ENCODE measurements around the gene ADAMTS5.

Gene ADAMTS5

GRCh38 chr21:26964170-26964778 lies 2.6 kb downstream of the ADAMTS5 start:
- H3K27me3 ChIP-seq (ENCODE audit: control insufficient read depth, insufficient read depth, low read length) = peaks cover 63% of the 10 kb centered on the region
- no peak overlapping the region for H3K4me3 ChIP-seq (ENCODE audit: low read depth, low read length)
- H3K4me1 ChIP-seq (ENCODE audit: control insufficient read depth, insufficient read depth, low read length) = no peaks in the 10 kb centered on the region
- no peaks in the 10 kb centered on the region for H3K9me3 ChIP-seq (ENCODE audit: control insufficient read depth, insufficient read depth, low read length)
- H3K9ac ChIP-seq (ENCODE audit: low read depth, low read length) = no peak overlapping the region
- H3K36me3 ChIP-seq (ENCODE audit: control insufficient read depth, insufficient read depth, low read length) = no peaks in the 10 kb centered on the region

DNA sequence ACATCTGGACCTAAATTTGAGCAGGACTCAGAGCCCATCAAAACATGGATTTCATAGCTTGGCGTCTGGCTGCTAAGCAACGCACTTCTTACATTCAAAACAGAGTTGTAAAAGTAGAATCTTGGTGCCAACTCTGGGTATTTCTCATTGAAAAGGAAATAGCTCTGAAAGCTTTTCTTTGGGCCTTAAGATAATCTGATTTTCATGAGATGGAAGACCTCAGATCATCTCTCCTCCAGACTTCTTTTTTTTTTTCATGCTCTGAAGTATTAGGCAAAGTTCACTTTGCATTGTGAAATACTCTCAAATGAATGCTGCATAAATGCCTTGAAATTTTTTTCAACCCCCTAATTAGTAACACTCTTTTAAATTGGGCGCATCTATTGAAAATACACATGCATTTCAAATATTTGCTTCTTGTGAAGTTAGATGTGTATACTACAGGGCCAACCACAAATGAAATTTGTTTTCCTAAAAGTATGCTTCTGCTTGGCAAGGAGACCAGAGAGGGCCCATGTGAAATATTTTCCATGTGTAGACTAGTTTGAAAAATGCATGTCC lies 4.2 kb downstream of the ADAMTS5 start:
- H3K9ac ChIP-seq (ENCODE audit: low read depth, low read length) = no peak overlapping the region

DNA sequence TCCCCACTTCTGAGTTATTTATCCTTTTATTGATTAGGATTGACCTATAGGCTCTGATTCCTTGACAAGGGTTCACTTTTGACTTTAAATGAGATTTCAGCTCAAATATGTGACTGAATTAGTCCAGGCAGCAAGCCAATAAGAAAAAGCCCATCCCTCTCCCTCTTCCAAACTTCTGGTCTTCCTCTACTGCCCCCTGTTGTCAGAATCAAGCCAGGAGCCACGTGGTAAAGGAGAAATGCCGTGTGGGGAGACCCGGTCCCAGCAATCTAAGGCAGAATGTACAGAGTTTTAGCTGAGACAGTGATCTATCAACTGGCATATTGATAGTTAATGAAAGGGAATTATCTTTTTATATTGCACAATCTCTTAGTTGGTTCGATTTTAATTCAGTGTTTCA lies 5.2 kb downstream of the ADAMTS5 start:
- Histone ChIP-seq H3K27me3 (ENCODE audit: control insufficient read depth, insufficient read depth, low read length) (peaks cover 38% of the 10 kb centered on the region), H3K9ac (ENCODE audit: low read depth, low read length) (no peak overlapping the region), H3K4me1 (ENCODE audit: control insufficient read depth, insufficient read depth, low read length) (no peaks in the 10 kb centered on the region), H3K4me3 (ENCODE audit: low read depth, low read length) (no peak overlapping the region), H3K36me3 (ENCODE audit: control insufficient read depth, insufficient read depth, low read length) (no peaks in the 10 kb centered on the region), H3K9me3 (ENCODE audit: control insufficient read depth, insufficient read depth, low read length) (no peaks in the 10 kb centered on the region)

More for the DNA sequence above, 4.2 kb downstream of the ADAMTS5 start:
- H3K4me3 ChIP-seq (ENCODE audit: low read depth, low read length) = no peak overlapping the region
- no peaks in the 10 kb centered on the region for H3K9me3 ChIP-seq (ENCODE audit: control insufficient read depth, insufficient read depth, low read length)
- H3K4me1 ChIP-seq (ENCODE audit: control insufficient read depth, insufficient read depth, low read length) = no peaks in the 10 kb centered on the region
- H3K36me3 ChIP-seq (ENCODE audit: control insufficient read depth, insufficient read depth, low read length) = no peaks in the 10 kb centered on the region
- peaks cover 48% of the 10 kb centered on the region for H3K27me3 ChIP-seq (ENCODE audit: control insufficient read depth, insufficient read depth, low read length)

GRCh38 chr21:26958788-26959187 lies 8.1 kb downstream of the ADAMTS5 start:
- Histone ChIP-seq H3K27me3 (ENCODE audit: control insufficient read depth, insufficient read depth, low read length) (peaks cover 12% of the 10 kb centered on the region), H3K4me1 (ENCODE audit: control insufficient read depth, insufficient read depth, low read length) (no peaks in the 10 kb centered on the region), H3K9ac (ENCODE audit: low read depth, low read length) (no peak overlapping the region), H3K9me3 (ENCODE audit: control insufficient read depth, insufficient read depth, low read length) (no peaks in the 10 kb centered on the region), H3K36me3 (ENCODE audit: control insufficient read depth, insufficient read depth, low read length) (no peaks in the 10 kb centered on the region), H3K4me3 (ENCODE audit: low read depth, low read length) (no peak overlapping the region)

DNA sequence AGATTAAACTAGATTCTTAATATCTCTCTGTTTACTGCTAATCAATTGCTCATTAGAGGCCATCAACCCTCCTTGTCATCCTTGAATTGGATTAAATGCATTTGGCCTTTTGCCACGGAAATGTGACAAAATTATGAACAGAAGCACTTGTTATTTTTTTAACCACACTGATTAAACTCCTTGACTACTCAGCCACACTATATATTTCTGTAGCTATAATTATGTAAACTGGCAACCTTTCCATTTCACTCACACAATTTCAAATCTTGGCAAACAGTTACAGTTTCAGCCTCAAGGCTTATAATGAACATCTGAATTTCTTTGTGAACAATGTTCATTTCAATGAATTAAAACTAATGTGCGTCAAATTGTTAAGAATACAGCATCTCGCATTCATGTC lies 10.1 kb downstream of the ADAMTS5 start:
- Histone ChIP-seq H3K27me3 (ENCODE audit: control insufficient read depth, insufficient read depth, low read length) (peaks cover under 1% of the 10 kb centered on the region), H3K4me1 (ENCODE audit: control insufficient read depth, insufficient read depth, low read length) (no peaks in the 10 kb centered on the region), H3K36me3 (ENCODE audit: control insufficient read depth, insufficient read depth, low read length) (no peaks in the 10 kb centered on the region), H3K9ac (ENCODE audit: low read depth, low read length) (no peak overlapping the region), H3K9me3 (ENCODE audit: control insufficient read depth, insufficient read depth, low read length) (no peaks in the 10 kb centered on the region), H3K4me3 (ENCODE audit: low read depth, low read length) (no peak overlapping the region)

DNA sequence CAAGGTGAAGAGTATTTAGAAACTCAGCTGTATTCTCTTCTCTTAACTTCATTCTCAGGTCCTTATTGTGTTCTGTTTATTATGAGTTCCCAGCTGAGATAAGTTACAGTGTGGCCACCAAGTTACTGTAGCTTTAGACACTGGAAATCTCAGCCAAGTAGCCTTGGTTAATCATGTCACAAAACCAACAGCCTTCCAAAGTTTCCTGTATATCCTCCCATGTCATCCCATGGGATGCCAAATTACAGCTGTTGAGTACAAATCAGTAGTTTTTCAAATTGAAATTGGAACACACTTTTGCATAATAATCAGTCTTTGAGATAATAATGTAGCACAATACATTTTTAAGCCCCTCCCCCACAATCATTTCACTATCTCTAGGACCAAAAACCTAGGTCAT lies 10.7 kb downstream of the ADAMTS5 start:
- H3K9me3 ChIP-seq (ENCODE audit: control insufficient read depth, insufficient read depth, low read length) = no peaks in the 10 kb centered on the region
- H3K36me3 ChIP-seq (ENCODE audit: control insufficient read depth, insufficient read depth, low read length) = no peaks in the 10 kb centered on the region
- H3K4me1 ChIP-seq (ENCODE audit: control insufficient read depth, insufficient read depth, low read length) = no peaks in the 10 kb centered on the region
- no peaks in the 10 kb centered on the region for H3K27me3 ChIP-seq (ENCODE audit: control insufficient read depth, insufficient read depth, low read length)
- H3K9ac ChIP-seq (ENCODE audit: low read depth, low read length) = no peak overlapping the region
- no peak overlapping the region for H3K4me3 ChIP-seq (ENCODE audit: low read depth, low read length)

- Histone ChIP-seq H3K9me3 (ENCODE audit: control insufficient read depth, insufficient read depth, low read length) (no peaks in the 10 kb centered on the region), H3K4me1 (ENCODE audit: control insufficient read depth, insufficient read depth, low read length) (no peaks in the 10 kb centered on the region), H3K27me3 (ENCODE audit: control insufficient read depth, insufficient read depth, low read length) (peaks cover 3% of the 10 kb centered on the region), H3K4me3 (ENCODE audit: low read depth, low read length) (no peak overlapping the region), H3K36me3 (ENCODE audit: control insufficient read depth, insufficient read depth, low read length) (no peaks in the 10 kb centered on the region), H3K9ac (ENCODE audit: low read depth, low read length) (no peak overlapping the region)
Observed at GRCh38 chr21:26954662-26955121, 12.2 kb downstream of the ADAMTS5 start.

DNA sequence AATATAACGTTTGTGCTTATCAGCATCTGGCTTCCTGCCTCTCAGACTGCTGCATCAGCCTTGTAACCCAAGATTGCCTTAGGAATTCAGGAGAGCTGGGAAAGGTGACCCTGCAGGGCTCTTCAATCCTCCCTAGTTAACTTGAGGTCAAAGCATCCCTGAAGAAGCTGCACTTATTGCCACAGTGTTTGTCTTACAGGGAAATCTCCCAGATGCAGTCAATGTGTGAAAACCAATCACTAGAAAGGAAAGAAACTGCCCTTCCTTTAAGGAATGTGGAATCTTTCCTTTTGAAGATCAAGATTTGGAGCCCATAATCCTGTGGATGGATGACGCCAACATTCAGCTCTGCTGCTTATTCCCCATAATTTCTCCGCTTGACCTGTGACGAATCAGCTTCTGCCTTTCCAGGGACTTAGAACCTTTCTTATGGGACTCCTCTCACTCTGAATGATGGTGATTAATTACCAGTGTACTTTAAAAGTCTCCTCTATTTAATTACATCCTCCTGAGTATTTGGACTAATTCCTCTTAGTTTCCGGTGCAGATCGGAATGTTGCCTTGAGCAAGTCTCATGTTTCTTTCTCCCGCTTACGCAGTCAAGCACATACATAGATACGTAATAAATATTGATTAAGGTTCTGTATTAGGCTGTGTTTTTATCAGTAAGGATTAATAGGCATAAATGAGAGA lies 14.4 kb downstream of the ADAMTS5 start:
- H3K36me3 ChIP-seq (ENCODE audit: control insufficient read depth, insufficient read depth, low read length) = no peaks in the 10 kb centered on the region
- no peak overlapping the region for H3K4me3 ChIP-seq (ENCODE audit: low read depth, low read length)
- H3K9ac ChIP-seq (ENCODE audit: low read depth, low read length) = no peak overlapping the region
- no peaks in the 10 kb centered on the region for H3K9me3 ChIP-seq (ENCODE audit: control insufficient read depth, insufficient read depth, low read length)
- peaks cover 17% of the 10 kb centered on the region for H3K27me3 ChIP-seq (ENCODE audit: control insufficient read depth, insufficient read depth, low read length)
- H3K4me1 ChIP-seq (ENCODE audit: control insufficient read depth, insufficient read depth, low read length) = peaks cover 2% of the 10 kb centered on the region

DNA sequence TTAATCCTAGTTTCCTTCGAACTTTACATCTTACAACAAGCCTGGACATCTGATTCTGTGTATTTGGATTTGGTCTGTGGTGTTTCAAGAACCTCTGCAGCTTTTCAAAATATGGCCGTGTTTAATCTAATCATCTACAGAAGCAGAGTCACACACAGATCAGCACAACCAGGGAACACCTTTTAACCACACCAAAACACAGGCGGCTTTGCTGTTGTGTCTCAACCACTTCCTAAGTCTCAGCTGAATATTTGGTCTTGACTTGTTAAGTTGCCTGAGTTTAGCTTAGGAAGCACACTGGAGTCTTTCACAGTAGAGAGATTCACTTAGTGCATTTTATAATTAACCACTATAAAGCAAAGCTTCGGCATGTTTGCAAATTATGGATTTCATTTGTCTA lies 17.1 kb downstream of the ADAMTS5 start:
- no peaks in the 10 kb centered on the region for H3K9me3 ChIP-seq (ENCODE audit: control insufficient read depth, insufficient read depth, low read length)
- H3K27me3 ChIP-seq (ENCODE audit: control insufficient read depth, insufficient read depth, low read length) = peaks cover 36% of the 10 kb centered on the region
- H3K4me3 ChIP-seq (ENCODE audit: low read depth, low read length) = no peak overlapping the region
- peaks cover 17% of the 10 kb centered on the region for H3K4me1 ChIP-seq (ENCODE audit: control insufficient read depth, insufficient read depth, low read length)
- H3K36me3 ChIP-seq (ENCODE audit: control insufficient read depth, insufficient read depth, low read length) = no peaks in the 10 kb centered on the region
- H3K9ac ChIP-seq (ENCODE audit: low read depth, low read length) = no peak overlapping the region

DNA sequence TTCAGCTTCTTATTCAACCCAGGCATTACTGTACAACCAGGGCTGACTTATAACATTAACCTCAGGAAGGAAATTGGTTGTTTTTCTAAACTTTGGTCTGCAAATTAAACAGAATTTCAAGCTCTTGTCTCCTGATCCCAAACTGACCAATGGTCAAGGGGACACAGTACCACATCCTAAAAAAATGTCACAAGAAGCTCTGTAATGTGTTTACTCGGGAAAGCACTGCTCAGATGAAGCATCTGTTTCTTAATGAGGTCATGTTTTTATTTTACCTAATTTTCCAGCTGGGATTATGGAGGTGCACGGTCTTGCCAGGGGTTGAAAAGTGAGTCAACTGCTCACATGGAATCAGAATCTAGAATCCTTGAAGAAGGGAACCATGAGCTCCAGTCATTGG lies 18.7 kb downstream of the ADAMTS5 start:
- Histone ChIP-seq H3K4me3 (ENCODE audit: low read depth, low read length) (no peak overlapping the region), H3K27me3 (ENCODE audit: control insufficient read depth, insufficient read depth, low read length) (peaks cover 39% of the 10 kb centered on the region), H3K36me3 (ENCODE audit: control insufficient read depth, insufficient read depth, low read length) (no peaks in the 10 kb centered on the region), H3K9ac (ENCODE audit: low read depth, low read length) (no peak overlapping the region), H3K9me3 (ENCODE audit: control insufficient read depth, insufficient read depth, low read length) (no peaks in the 10 kb centered on the region), H3K4me1 (ENCODE audit: control insufficient read depth, insufficient read depth, low read length) (peaks cover 17% of the 10 kb centered on the region)

DNA sequence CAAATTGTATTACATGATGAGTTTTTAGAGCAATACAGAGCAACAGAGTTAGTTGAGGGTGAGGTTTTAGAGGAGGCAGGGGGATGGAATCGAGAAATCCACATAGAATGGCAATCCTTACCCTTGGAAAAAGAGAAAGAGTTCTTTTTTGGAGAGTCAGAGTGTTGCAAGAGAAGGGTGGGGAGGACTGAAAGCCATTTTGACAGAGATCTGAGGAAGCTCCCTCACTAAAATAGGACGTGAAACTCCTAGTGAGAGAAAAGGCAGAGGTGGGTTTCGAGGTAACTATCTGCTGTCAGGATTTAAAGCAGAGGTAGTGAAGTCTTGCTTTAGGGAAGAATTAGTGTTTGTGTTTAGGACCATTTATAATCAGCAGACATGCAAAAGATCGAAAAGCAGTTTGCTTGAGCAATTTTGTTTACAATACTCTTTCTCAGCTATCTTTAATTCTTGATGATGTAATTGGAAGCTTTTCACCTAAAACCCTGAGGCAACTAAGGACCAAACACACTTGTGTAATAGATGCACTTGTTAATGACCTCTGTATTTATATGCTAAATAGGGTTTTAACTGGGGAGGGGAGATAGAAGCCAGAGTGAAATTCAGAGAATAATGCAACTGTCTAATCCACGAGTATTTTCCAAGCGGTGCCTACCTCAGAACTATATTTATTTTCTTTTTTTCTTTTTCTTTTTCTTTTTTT lies 20.0 kb downstream of the ADAMTS5 start:
- peaks cover 39% of the 10 kb centered on the region for H3K27me3 ChIP-seq (ENCODE audit: control insufficient read depth, insufficient read depth, low read length)
- H3K9ac ChIP-seq (ENCODE audit: low read depth, low read length) = no peak overlapping the region

More for the DNA sequence above, 20.0 kb downstream of the ADAMTS5 start:
- no peaks in the 10 kb centered on the region for H3K36me3 ChIP-seq (ENCODE audit: control insufficient read depth, insufficient read depth, low read length)
- H3K9me3 ChIP-seq (ENCODE audit: control insufficient read depth, insufficient read depth, low read length) = no peaks in the 10 kb centered on the region
- no peak overlapping the region for H3K4me3 ChIP-seq (ENCODE audit: low read depth, low read length)
- H3K4me1 ChIP-seq (ENCODE audit: control insufficient read depth, insufficient read depth, low read length) = peaks cover 17% of the 10 kb centered on the region
